Neural cell (in vitro differentiated cells): ENCODE measurements around the gene TAF5L. TPM values are rescaled to one million over a fixed set of nuclear protein-coding genes. Genes with fewer than 3 reads are reported as not detected.

Experiments
- H2AFZ ChIP-seq: fragments of 200-600, 300-800 bp; sonication (generic), shearing (Covaris generic); 2 replicates; pipeline ENCODE4 v1.6.0; 2014; ENCODE audit warnings: low read depth, mild to moderate bottlenecking, antibody characterized with exemption, low read length, moderate library complexity
- H3F3A ChIP-seq: fragments of 200-600 bp; shearing (Covaris generic); 2 replicates; pipeline ENCODE4 v1.6.1; 2016; ENCODE audit warnings: mild to moderate bottlenecking, moderate library complexity, mixed read lengths, antibody characterized with exemption, low read length; ENCODE audit not compliant: insufficient read depth, poor library complexity, severe bottlenecking
- H3K27ac ChIP-seq: fragments of 200-600, 300-800 bp; sonication (generic), shearing (Covaris generic); 2 replicates; pipeline ENCODE4 v1.5.1; 2014; ENCODE audit warnings: mild to moderate bottlenecking, low read length, moderate library complexity
- H3K27me3 ChIP-seq: fragments of 300-800, 200-600 bp; sonication (generic), shearing (Covaris generic); 2 replicates; pipeline ENCODE4 v1.6.0; 2014; ENCODE audit warnings: mild to moderate bottlenecking, low read depth, low read length, moderate library complexity; ENCODE audit not compliant: insufficient read depth
- H3K36me3 ChIP-seq: fragments of 300-800, 200-600 bp; sonication (generic), shearing (Covaris generic); 2 replicates; pipeline ENCODE4 v1.5.1; 2014; ENCODE audit warnings: mild to moderate bottlenecking, antibody characterized with exemption, low read length, moderate library complexity; ENCODE audit not compliant: insufficient read depth
- H3K4me2 ChIP-seq: fragments of 300-800, 200-600 bp; sonication (generic), shearing (Covaris generic); 2 replicates; pipeline ENCODE4 v1.6.0; 2014; ENCODE audit warnings: mild to moderate bottlenecking, low read length
- H3K4me3 ChIP-seq: fragments of 300-800, 200-600 bp; sonication (generic), shearing (Covaris generic); 2 replicates; pipeline ENCODE4 v1.5.1; 2014; ENCODE audit warnings: mild to moderate bottlenecking, low read length, moderate library complexity
- H3K79me2 ChIP-seq: fragments of 200-600 bp; shearing (Covaris generic); replicated peaks from 2 replicates; pipeline ENCODE4 v1.6.0; 2014; ENCODE audit warnings: mild to moderate bottlenecking, low read length, moderate library complexity; ENCODE audit not compliant: insufficient read depth
- H3K9ac ChIP-seq: fragments of 300-800, 200-600 bp; sonication (generic), shearing (Covaris generic); 2 replicates; pipeline ENCODE4 v1.6.1; 2016; ENCODE audit warnings: mild to moderate bottlenecking, low read length, mixed read lengths
- H3K9me2 ChIP-seq: fragments of 200-600 bp; shearing (Covaris generic); 2 replicates; pipeline ENCODE4 v1.6.1; 2016; ENCODE audit warnings: mild to moderate bottlenecking, low read length, mixed read lengths; ENCODE audit not compliant: insufficient read depth
- H3K9me3 ChIP-seq: fragments of 200-600, 300-800 bp; sonication (generic), shearing (Covaris generic); 2 replicates; pipeline ENCODE4 v1.6.1; 2016; ENCODE audit warnings: mild to moderate bottlenecking, mixed run types, low read length, moderate library complexity, mixed read lengths
- H4K20me1 ChIP-seq: fragments of 200-600 bp; shearing (Covaris generic); 2 replicates; pipeline ENCODE4 v1.6.1; 2016; ENCODE audit warnings: mild to moderate bottlenecking, mixed run types; ENCODE audit not compliant: insufficient read depth
- CTCF ChIP-seq: fragments of 450-650 bp; IDR thresholded peaks from 2 replicates; pipeline ENCODE4 v1.5.1; 2014; ENCODE audit warnings: antibody characterized with exemption, mild to moderate bottlenecking, moderate library complexity; ENCODE audit not compliant: poor library complexity, severe bottlenecking
- EP300 ChIP-seq: fragments of 450-650 bp; conservative IDR thresholded peaks from 2 replicates; pipeline ENCODE4 v1.6.1; 2014; ENCODE audit warnings: antibody characterized with exemption, mild to moderate bottlenecking, moderate library complexity; ENCODE audit not compliant: poor library complexity, severe bottlenecking
- EZH2 ChIP-seq: fragments of 200-600, 300-800 bp; shearing (Covaris generic), sonication (generic); IDR thresholded peaks from 2 replicates; pipeline ENCODE4 v1.6.1; 2014; ENCODE audit warnings: antibody characterized with exemption, low read length, borderline replicate concordance, mild to moderate bottlenecking; ENCODE audit not compliant: insufficient read depth, poor library complexity, severe bottlenecking
- MXI1 ChIP-seq: fragments of 450-650 bp; conservative IDR thresholded peaks from 2 replicates; pipeline ENCODE4 v1.6.1; 2014; ENCODE audit warnings: antibody characterized with exemption, mild to moderate bottlenecking; ENCODE audit not compliant: poor library complexity, severe bottlenecking
- POLR2AphosphoS5 ChIP-seq: IDR thresholded peaks from 2 replicates; pipeline ENCODE4 v1.6.1; 2012
- RAD21 ChIP-seq: fragments of 450-650 bp; conservative IDR thresholded peaks from 2 replicates; pipeline ENCODE4 v1.6.1; 2014; ENCODE audit warnings: antibody characterized with exemption, mild to moderate bottlenecking, moderate library complexity
- REST ChIP-seq: IDR thresholded peaks from 2 replicates; pipeline ENCODE4 v1.6.1; 2012; ENCODE audit warnings: borderline replicate concordance
- SMC3 ChIP-seq: fragments of 450-650 bp; conservative IDR thresholded peaks from 2 replicates; pipeline ENCODE4 v1.6.1; 2014; ENCODE audit warnings: antibody characterized with exemption, mild to moderate bottlenecking, moderate library complexity; ENCODE audit not compliant: poor library complexity
- TAF1 ChIP-seq: IDR thresholded peaks from 2 replicates; pipeline ENCODE4 v1.6.1; 2012; ENCODE audit warnings: low read depth
- polyA plus RNA-seq: library from polyadenylated mRNA; depleted of rRNA; stranded (reverse); fragments of >200 nt; gene quantifications from 2 replicates; pipeline ENCODE4 v1.2.3, GENCODE V29; 2014

TAF5L gene
- polyA plus RNA-seq, 1 donor from 2014 or later, result 18.5 TPM

- peaks cover 18% of the 10 kb centered on the region for H3K79me2 ChIP-seq
- H4K20me1 ChIP-seq, result no peaks in the 10 kb centered on the region
- no peak overlapping the region for H2AFZ ChIP-seq
- no peak overlapping the region for H3K27ac ChIP-seq
- no peaks in the 10 kb centered on the region for H3F3A ChIP-seq
- no peak overlapping the region for H3K4me3 ChIP-seq
- H3K9ac ChIP-seq, result no peak overlapping the region
- no peaks in the 10 kb centered on the region for H3K36me3 ChIP-seq
- no peaks in the 10 kb centered on the region for H3K9me3 ChIP-seq
- no peak overlapping the region for H3K4me2 ChIP-seq
- no peak for TF ChIP-seq RAD21
- no peak for TF ChIP-seq SMC3
- no peak for TF ChIP-seq REST
- TF ChIP-seq EZH2, result no peak
- no peak for TF ChIP-seq CTCF
- TF ChIP-seq POLR2AphosphoS5, result no peak
- no peak for TF ChIP-seq MXI1
- no peak for TF ChIP-seq TAF1
- TF ChIP-seq EP300, result no peak
- H3K9me2 ChIP-seq, result no peaks in the 10 kb centered on the region
- H3K27me3 ChIP-seq, result no peaks in the 10 kb centered on the region
Measured at GRCh38 chr1:229619614-229620013, 6.3 kb downstream of the TAF5L start.

GRCh38 chr1:229619002-229619401 lies 6.9 kb downstream of the TAF5L start:
- Histone ChIP-seq H3F3A (no peaks in the 10 kb centered on the region), H3K27ac (no peak overlapping the region), H3K9ac (no peak overlapping the region), H3K9me2 (no peaks in the 10 kb centered on the region), H3K9me3 (no peaks in the 10 kb centered on the region), H3K4me2 (no peak overlapping the region), H4K20me1 (no peaks in the 10 kb centered on the region), H3K4me3 (no peak overlapping the region), H2AFZ (no peak overlapping the region), H3K27me3 (no peaks in the 10 kb centered on the region), H3K79me2 (peaks cover 13% of the 10 kb centered on the region), H3K36me3 (no peaks in the 10 kb centered on the region)
- TF ChIP-seq EP300 (no peak), RAD21 (no peak), POLR2AphosphoS5 (no peak), CTCF (no peak), EZH2 (no peak), REST (no peak), MXI1 (no peak), SMC3 (no peak), TAF1 (no peak)
